HG03460 (cell line): ENCODE measurements around the gene TRIM66.
A peak's percentile ranks its signal among the peaks of the same experiment; 100 is the strongest.

Experiments used
- ATAC-seq: cut with Tn5 transposase; IDR thresholded peaks from one replicate; pipeline ENCODE4 v1.9.1; 2021; ENCODE audit not compliant: unreplicated experiment

TRIM66 gene

GRCh38 chr11:8613036-8613435 lies 69.4 kb downstream of the TRIM66 start:
- no peak for ATAC-seq

GRCh38 chr11:8612522-8612921 lies 69.9 kb downstream of the TRIM66 start:
- ATAC-seq = no peak

GRCh38 chr11:8610532-8611116 lies 71.8 kb downstream of the TRIM66 start:
- ATAC-seq = no peak

GRCh38 chr11:8608652-8609051 lies 73.8 kb downstream of the TRIM66 start:
- ATAC-seq = no peak

GRCh38 chr11:8605971-8606563 lies 76.4 kb downstream of the TRIM66 start:
- no peak for ATAC-seq

- ATAC-seq = peak; percentile 79
Measured at GRCh38 chr11:8604078-8604723, 78.3 kb downstream of the TRIM66 start.

- no peak for ATAC-seq
Measured at GRCh38 chr11:8603696-8604077, 78.8 kb downstream of the TRIM66 start.

GRCh38 chr11:8601376-8602133 lies 80.9 kb downstream of the TRIM66 start:
- no peak for ATAC-seq

GRCh38 chr11:8598506-8598905 lies 84.0 kb downstream of the TRIM66 start:
- no peak for ATAC-seq

- ATAC-seq = no peak
Measured at GRCh38 chr11:8597182-8597581, 85.3 kb downstream of the TRIM66 start.

GRCh38 chr11:8596504-8597046 lies 85.9 kb downstream of the TRIM66 start:
- no peak for ATAC-seq

- peak; percentile 97 for ATAC-seq
Measured at GRCh38 chr11:8593935-8594909, 88.2 kb downstream of the TRIM66 start, which contains the start of gene STK33. TSS of gene STK33 (minus strand) at chr11:8594228. CDS start at chr11:8474905, 119,323 bp downstream.

- ATAC-seq = peak; percentile 24
Measured at GRCh38 chr11:8593455-8593854, 89.0 kb downstream of the TRIM66 start.

- no peak for ATAC-seq
Measured at GRCh38 chr11:8587915-8588314, 94.5 kb downstream of the TRIM66 start.

- no peak for ATAC-seq
Measured at GRCh38 chr11:8586805-8587204, 95.7 kb downstream of the TRIM66 start.

GRCh38 chr11:8586184-8586583 lies 96.3 kb downstream of the TRIM66 start:
- ATAC-seq = no peak

GRCh38 chr11:8584511-8584910 lies 98.0 kb downstream of the TRIM66 start:
- ATAC-seq = no peak

GRCh38 chr11:8584082-8584481 lies 98.4 kb downstream of the TRIM66 start:
- no peak for ATAC-seq

- no peak for ATAC-seq
Measured at GRCh38 chr11:8581300-8581699, 101.2 kb downstream of the TRIM66 start.
